Measurements from ENCODE around the gene MS4A4A. TPM values are rescaled to one million over a fixed set of nuclear protein-coding genes. Genes with fewer than 3 reads are reported as not detected.

The MS4A4A gene
- total RNA-seq, 1 donor from 2014 or later, result 7.9 TPM

- no peak for DNase-seq (ENCODE audit: low spot score in 2 of 2)
- no peak overlapping the region for H3K27ac ChIP-seq
- TF ChIP-seq CTCF (IDR thresholded peaks at IDR 0.05), result peak in 2 of 3 experiments; percentile 16 to 41
- no peaks in the 10 kb centered on the region for H3K27me3 ChIP-seq
- intact Hi-C loops (cut with DNase I), result loop anchor here (10.0 kb wide), 1 partner anchor 427 kb away; no protein-coding TSS in a partner anchor
- no peaks in the 10 kb centered on the region for H3K9me3 ChIP-seq
- H3K4me3 ChIP-seq, result no peak overlapping the region
- no peaks in the 10 kb centered on the region for H3K4me1 ChIP-seq
- no peaks in the 10 kb centered on the region for H3K36me3 ChIP-seq
Observed at GRCh38 chr11:60251485-60252212, 28.8 kb upstream of the MS4A4A start.

DNA sequence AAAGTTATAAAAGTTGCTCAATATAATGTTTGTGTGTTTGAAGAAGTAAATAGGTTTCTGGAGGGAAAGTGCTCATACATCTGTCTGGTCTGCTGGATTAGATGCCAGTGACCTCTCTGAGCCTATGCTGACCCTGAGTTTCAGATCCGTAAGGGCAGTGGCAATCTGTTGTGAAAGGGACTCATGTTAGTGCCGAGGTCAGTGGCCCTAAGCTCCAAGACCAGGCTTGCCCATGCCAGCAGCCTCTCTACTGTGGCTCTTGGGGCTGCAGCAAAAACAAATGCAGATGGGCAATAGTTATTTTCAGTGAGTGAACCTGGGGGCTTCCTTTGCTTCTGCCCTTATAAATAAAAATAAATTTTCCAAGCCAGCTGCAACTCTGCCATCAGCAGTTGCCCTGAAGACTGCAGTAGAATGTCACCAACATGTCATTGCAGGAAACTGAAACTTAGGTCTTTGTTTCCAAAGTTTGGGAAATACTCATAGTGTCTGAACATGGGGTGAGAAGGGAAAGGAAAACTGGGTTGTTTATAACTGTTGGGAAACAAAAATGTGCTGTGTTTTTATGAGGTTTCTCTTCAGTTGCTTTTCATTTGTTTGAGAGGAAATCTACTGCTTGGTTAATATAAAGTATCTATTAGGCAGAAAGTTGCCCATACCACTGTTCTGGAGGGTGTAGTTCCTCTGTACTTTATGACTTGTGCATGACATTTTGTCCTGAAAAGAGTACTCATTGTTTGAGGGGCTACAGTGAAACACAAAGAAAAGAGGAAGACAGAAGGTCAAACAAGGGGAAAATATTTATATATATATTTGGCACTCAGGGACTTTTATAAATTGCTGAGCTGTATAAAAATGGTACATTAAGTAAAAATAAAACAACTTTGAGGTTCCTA is 28.0 kb upstream of the MS4A4A start:
- no peaks in the 10 kb centered on the region for H3K27me3 ChIP-seq
- no peaks in the 10 kb centered on the region for H3K4me1 ChIP-seq
- H3K4me3 ChIP-seq, result no peak overlapping the region
- no peaks in the 10 kb centered on the region for H3K9me3 ChIP-seq
- H3K27ac ChIP-seq, result no peak overlapping the region
- TF ChIP-seq CTCF (IDR thresholded peaks at IDR 0.05), result no peak
- no peak for DNase-seq (ENCODE audit: low spot score in 2 of 2)
- intact Hi-C loops (cut with DNase I), result loop anchor here (10.0 kb wide), 1 partner anchor 428 kb away; no protein-coding TSS in a partner anchor
- no peaks in the 10 kb centered on the region for H3K36me3 ChIP-seq

- Histone ChIP-seq H3K4me3 (no peak overlapping the region), H3K9me3 (no peaks in the 10 kb centered on the region), H3K27ac (no peak overlapping the region), H3K4me1 (no peaks in the 10 kb centered on the region), H3K36me3 (no peaks in the 10 kb centered on the region), H3K27me3 (no peaks in the 10 kb centered on the region)
- no peak for TF ChIP-seq CTCF (IDR thresholded peaks at IDR 0.05)
- intact Hi-C loops (cut with DNase I), result loop anchor here (10.0 kb wide), 1 partner anchor 433 kb away; no protein-coding TSS in a partner anchor
- no peak for DNase-seq (ENCODE audit: low spot score in 2 of 2)
Observed at GRCh38 chr11:60257956-60258722, 22.3 kb upstream of the MS4A4A start.

DNA sequence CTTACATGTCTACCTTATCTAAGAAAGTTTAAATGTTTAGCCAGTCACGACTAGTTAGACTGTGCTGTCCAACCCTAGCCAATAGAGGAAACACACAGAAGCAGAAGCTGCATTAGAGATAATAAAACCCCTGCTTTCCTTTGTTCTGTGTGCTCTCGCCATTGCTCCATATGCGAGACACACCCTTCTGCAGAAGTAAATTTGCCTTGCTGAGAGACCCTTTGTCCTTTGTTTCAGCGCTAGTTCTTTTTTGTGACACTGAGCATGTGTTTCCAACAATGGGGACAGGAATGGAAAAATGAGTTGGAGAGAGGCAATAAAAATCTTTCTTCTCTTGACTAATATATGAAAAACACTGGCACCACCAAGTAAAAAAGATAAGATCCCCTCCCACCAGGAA is 19.5 kb upstream of the MS4A4A start:
- Histone ChIP-seq H3K9me3 (no peaks in the 10 kb centered on the region), H3K36me3 (no peaks in the 10 kb centered on the region), H3K4me1 (no peaks in the 10 kb centered on the region), H3K27me3 (no peaks in the 10 kb centered on the region), H3K4me3 (no peak overlapping the region), H3K27ac (no peak overlapping the region)
- intact Hi-C loops (cut with DNase I), result no loop called here
- DNase-seq (ENCODE audit: low spot score in 2 of 2), result no peak
- no peak for TF ChIP-seq CTCF (IDR thresholded peaks at IDR 0.05)

- Histone ChIP-seq H3K9me3 (no peaks in the 10 kb centered on the region), H3K4me1 (no peaks in the 10 kb centered on the region), H3K27ac (no peak overlapping the region), H3K36me3 (no peaks in the 10 kb centered on the region), H3K27me3 (no peaks in the 10 kb centered on the region), H3K4me3 (no peak overlapping the region)
- no peak for DNase-seq (ENCODE audit: low spot score in 2 of 2)
- TF ChIP-seq CTCF (IDR thresholded peaks at IDR 0.05), result no peak
- intact Hi-C loops (cut with DNase I), result no loop called here
Observed at GRCh38 chr11:60263402-60263801, 17.1 kb upstream of the MS4A4A start.

Measured in ascending aorta (tissue), 2 donors.